Caco-2 (cell line): Measurements from ENCODE around the gene FGFR3. TPM values are rescaled to one million over a fixed set of nuclear protein-coding genes. Genes with fewer than 3 reads are reported as not detected.
A peak's percentile ranks its signal among the peaks of the same experiment; 100 is the strongest.

Experiments used
- BruUV-seq: library from RNA; stranded (reverse); fragments of 400-500 nt; replicated peaks from 2 replicates; lab custom pipeline; 2021; lab: Mats Ljungman, UMichigan
- CTCF ChIA-PET: fragments of 300-600 bp; sonication (Branson Sonifier 250); formaldehyde crosslinking; loops from one replicate; lab custom pipeline; 2022; ENCODE audit warnings: antibody characterized with exemption; lab: Charles Lee
- POLR2A ChIA-PET: fragments of 300-600 bp; sonication (Branson Sonifier 250); formaldehyde crosslinking; loops from one replicate; lab custom pipeline; 2022; ENCODE audit warnings: antibody characterized with exemption; lab: Charles Lee
- DNase-seq, 2 experiments: peaks; one replicate each; pipeline versions ENCODE4 v3.0.0 to v3.0.0-alpha.2; 2020 to 2022
- H3K27me3 ChIP-seq: replicated peaks from 2 replicates; pipeline ENCODE4 v1.6.0; 2011; ENCODE audit warnings: low read length; ENCODE audit not compliant: control insufficient read depth, insufficient read depth
- H3K36me3 ChIP-seq: 2 replicates; pipeline ENCODE4 v1.5.1; 2011; ENCODE audit warnings: low read length; ENCODE audit not compliant: control insufficient read depth, insufficient read depth
- H3K4me1 ChIP-seq: fragments of 250-450 bp; sonication (Bioruptor Pico); 2 replicates; pipeline ENCODE4 v1.5.1; 2020; ENCODE audit warnings: mild to moderate bottlenecking
- H3K4me3 ChIP-seq: 2 replicates; pipeline ENCODE4 v1.5.1; 2011; ENCODE audit warnings: low read depth, mild to moderate bottlenecking, control low read depth, low read length
- H3K9me3 ChIP-seq: fragments of 250-450 bp; sonication (Bioruptor Pico); 2 replicates; pipeline ENCODE4 v1.5.1; 2020; ENCODE audit warnings: mild to moderate bottlenecking, moderate library complexity
- H3K27ac Mint-ChIP-seq: one replicate; pipeline ENCODE4 v1.8.0; 2022; ENCODE audit warnings: mixed read lengths; ENCODE audit not compliant: unreplicated experiment
- H3K27me3 Mint-ChIP-seq: one replicate; pipeline ENCODE4 v1.8.0; 2022; ENCODE audit warnings: mixed read lengths; ENCODE audit not compliant: insufficient read depth, unreplicated experiment
- H3K36me3 Mint-ChIP-seq: one replicate; pipeline ENCODE4 v1.8.0; 2022; ENCODE audit warnings: mild to moderate bottlenecking, mixed read lengths; ENCODE audit not compliant: insufficient read depth, unreplicated experiment
- H3K4me1 Mint-ChIP-seq: one replicate; pipeline ENCODE4 v1.8.0; 2022; ENCODE audit warnings: low read depth, mixed read lengths; ENCODE audit not compliant: unreplicated experiment
- H3K4me3 Mint-ChIP-seq: one replicate; pipeline ENCODE4 v1.8.0; 2022; ENCODE audit warnings: mild to moderate bottlenecking, moderate library complexity, mixed read lengths; ENCODE audit not compliant: unreplicated experiment
- H3K9me3 Mint-ChIP-seq: one replicate; pipeline ENCODE4 v1.8.0; 2022; ENCODE audit warnings: mixed read lengths; ENCODE audit not compliant: unreplicated experiment
- CTCF ChIP-seq, 2 experiments: fragments of 200-600 bp in 1 of 2; IDR thresholded peaks; 1 replicate in 1 of 2; 2 replicates in 1 of 2; pipeline versions ENCODE4 v1.5.1 to v1.8.0; 2011 to 2022; ENCODE audit warnings: antibody characterized with exemption in 1 of 2, control low read depth in 1 of 2, inconsistent platforms in 1 of 2, low read depth in 1 of 2, low read length in 1 of 2, mild to moderate bottlenecking in 1 of 2, moderate library complexity in 1 of 2; ENCODE audit not compliant: insufficient read depth in 1 of 2, severe bottlenecking in 1 of 2, unreplicated experiment in 1 of 2
- intact Hi-C: fragments of 100-400 bp; cut with micrococcal nuclease; formaldehyde crosslinking; loops from one replicate; pipeline ENCODE4 v1.10.0; 2022; ENCODE audit not compliant: unreplicated experiment
- total RNA-seq: library from RNA; stranded (reverse); gene quantifications from 2 replicates; pipeline ENCODE4 v1.2.3, GENCODE V29; 2022

FGFR3 gene
- total RNA-seq, 1 experiment from 2014 or later: 132 TPM

DNA sequence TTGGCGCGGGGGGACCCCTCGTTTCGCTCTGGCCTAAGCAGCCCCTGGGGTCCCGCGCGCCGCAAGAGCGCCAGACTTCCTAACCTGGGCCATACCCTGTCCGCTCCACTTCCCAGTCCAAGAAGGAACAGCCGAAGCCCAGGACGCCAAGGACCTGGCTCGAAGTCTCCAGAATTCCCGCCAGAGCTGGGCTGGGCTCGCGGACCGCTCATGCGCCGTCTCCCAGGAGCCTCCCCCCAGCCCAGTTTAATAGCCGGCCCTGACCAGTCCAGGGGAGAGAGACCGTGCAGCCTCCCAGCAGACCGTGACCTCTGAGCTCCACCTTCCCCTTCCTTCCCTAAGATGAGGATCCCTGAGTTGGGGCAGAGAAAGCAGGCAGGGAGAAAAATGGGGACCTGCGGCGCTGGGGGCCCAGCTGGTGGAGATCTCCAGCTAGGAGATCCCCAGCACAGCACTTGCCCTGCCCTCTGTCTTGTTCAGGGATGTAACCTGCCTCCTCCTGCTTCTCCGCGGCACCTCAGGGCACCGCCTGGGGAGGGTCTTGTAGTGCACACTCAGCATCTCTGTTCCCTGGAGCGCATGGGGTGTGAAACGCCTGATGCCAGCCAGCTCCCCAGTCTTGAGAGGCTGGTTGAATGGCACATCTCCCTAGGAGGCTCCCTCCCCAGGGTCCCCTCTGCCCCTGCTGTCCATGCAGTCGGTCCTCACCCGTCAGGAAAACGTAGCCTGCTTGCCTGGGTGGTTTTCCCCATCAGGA lies 64.0 kb downstream of the FGFR3 start:
- peaks cover 7% of the 10 kb centered on the region for H3K4me1 Mint-ChIP-seq
- intact Hi-C loops: loop anchor here (1.0 to 2.0 kb wide), 5 partner anchors 11 to 136 kb away; partner anchors contain the start of genes TACC3 and TMEM129
- Histone ChIP-seq H3K9me3 (no peaks in the 10 kb centered on the region), H3K27me3 (no peaks in the 10 kb centered on the region), H3K4me1 (peaks cover 14% of the 10 kb centered on the region), H3K4me3 (peak overlapping the region; percentile 95), H3K36me3 (no peaks in the 10 kb centered on the region)
- peak overlapping the region; percentile 71 for H3K4me3 Mint-ChIP-seq
- CTCF ChIA-PET: interaction anchor here (0.7 to 1.4 kb wide), 4 partner anchors 11 to 61 kb away, joined by 3 to 7 read pairs (median 4); no protein-coding TSS in a partner anchor
- no peak for TF ChIP-seq CTCF (IDR thresholded peaks at IDR 0.05; ENCODE audit: insufficient read depth in 1 of 2, low read depth in 1 of 2, low read length in 1 of 2, severe bottlenecking in 1 of 2, unreplicated experiment in 1 of 2)
- BruUV-seq: no TSS peak
- H3K9me3 Mint-ChIP-seq: no peaks in the 10 kb centered on the region
- no peaks in the 10 kb centered on the region for H3K27me3 Mint-ChIP-seq
- POLR2A ChIA-PET: no interaction called here
- H3K27ac Mint-ChIP-seq: peak overlapping the region; percentile 64
- DNase-seq: no peak
- H3K36me3 Mint-ChIP-seq: peaks cover 13% of the 10 kb centered on the region

DNA sequence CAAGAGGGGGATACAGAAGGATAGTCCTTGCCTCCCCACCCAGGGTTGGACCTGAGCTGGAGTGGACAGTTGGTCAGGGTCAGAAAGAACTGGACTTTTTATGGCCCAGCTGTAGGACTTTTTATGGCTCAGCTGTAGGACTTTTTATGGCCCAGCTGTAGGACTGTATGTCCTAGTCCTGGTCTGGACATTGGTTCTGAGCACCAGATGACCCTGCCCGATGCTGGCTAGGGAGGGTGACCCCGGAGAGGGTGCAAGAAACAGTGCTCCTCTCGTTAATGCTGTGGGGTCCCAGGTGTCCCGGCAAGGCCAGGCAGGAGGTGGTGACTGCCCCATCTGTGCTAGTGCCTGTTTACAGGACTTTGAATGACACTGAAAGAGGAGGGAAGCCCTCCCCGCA lies 64.8 kb downstream of the FGFR3 start:
- ChIA-PET CTCF (no interaction called here), POLR2A (no interaction called here)
- Mint-ChIP-seq H3K36me3 (peaks cover 7% of the 10 kb centered on the region), H3K4me1 (peaks cover 6% of the 10 kb centered on the region), H3K27me3 (no peaks in the 10 kb centered on the region), H3K4me3 (no peak overlapping the region), H3K9me3 (no peaks in the 10 kb centered on the region), H3K27ac (no peak overlapping the region)
- no peaks in the 10 kb centered on the region for H3K9me3 ChIP-seq
- no peak for DNase-seq
- no peak overlapping the region for H3K4me3 ChIP-seq
- no peak for TF ChIP-seq CTCF (IDR thresholded peaks at IDR 0.05; ENCODE audit: insufficient read depth in 1 of 2, low read depth in 1 of 2, low read length in 1 of 2, severe bottlenecking in 1 of 2, unreplicated experiment in 1 of 2)
- no TSS peak for BruUV-seq
- H3K27me3 ChIP-seq: no peaks in the 10 kb centered on the region
- intact Hi-C loops: loop anchor here (2.0 kb wide), 1 partner anchor 63 kb away; no protein-coding TSS in a partner anchor
- H3K4me1 ChIP-seq: peaks cover 14% of the 10 kb centered on the region
- H3K36me3 ChIP-seq: no peaks in the 10 kb centered on the region

Other genes with a start within 250 kb of the FGFR3 start
- gene FAM53A, start 109.0 kb upstream of the FGFR3 start, total RNA-seq: 4.1 and 5.2 TPM in 2 replicates
- 113 and 116 TPM in 2 replicates for gene SLBP, start 81.0 kb upstream of the FGFR3 start, total RNA-seq
- 36.5 and 39.0 TPM in 2 replicates for gene TMEM129, start 72.0 kb upstream of the FGFR3 start, total RNA-seq
- 104 and 106 TPM in 2 replicates for gene TACC3, start 71.8 kb upstream of the FGFR3 start, total RNA-seq
- 63.9 and 68.9 TPM in 2 replicates for gene LETM1, start 62.9 kb downstream of the FGFR3 start, total RNA-seq
- gene NSD2, start 78.1 kb downstream of the FGFR3 start, total RNA-seq: 113 and 122 TPM in 2 replicates
- 47.7 and 53.0 TPM in 2 replicates for gene NELFA, start 215.7 kb downstream of the FGFR3 start, total RNA-seq